Spleen (tissue), 7 donors: Measurements from ENCODE around the gene ZBP1.

ENCODE experiments used
- CTCF ChIP-seq, 11 experiments: fragments of 200-600 bp in 7 of 11; fragments of 450-650 bp in 4 of 11; sonication (generic) in 4 of 11; IDR thresholded peaks in 8 of 11; conservative IDR thresholded peaks in 3 of 11; 1 replicate in 7 of 11; 2 replicates in 4 of 11; pipeline versions ENCODE4 v1.4.0 to v1.8.0; 2016 to 2021; ENCODE audit warnings: antibody characterized with exemption in 11 of 11, inconsistent platforms in 4 of 11, mild to moderate bottlenecking in 1 of 11
- POLR2A ChIP-seq, 3 donors: fragments of 450-650 bp; IDR thresholded peaks; one replicate each; pipeline ENCODE4 v1.5.1; 2017; ENCODE audit warnings: antibody characterized with exemption in 3 of 3, mild to moderate bottlenecking in 1 of 3
- POLR2AphosphoS5 ChIP-seq, 3 donors: sonication (generic); formaldehyde crosslinking; IDR thresholded peaks; one replicate each; pipeline ENCODE4 v1.5.1; 2017; ENCODE audit warnings: antibody characterized with exemption in 3 of 3
- donor health status: DM: no; HTN: no; CAD: no; lungs with moderate emphysema.
- donor health status: DM: no; HTN: no; CAD: no.
- donor health status: DM: no; HTN: no; CAD: no.

- TF ChIP-seq CTCF (IDR thresholded peaks at IDR 0.05 in 8 of 11, conservative IDR thresholded peaks at IDR 0.05 in 3 of 11) (no peak), POLR2A (IDR thresholded peaks at IDR 0.05) (no peak), POLR2AphosphoS5 (IDR thresholded peaks at IDR 0.05) (no peak)
Observed at GRCh38 chr20:57567471-57568079, 52.7 kb downstream of the ZBP1 start.
